GM12878 (cell line): ENCODE measurements around the gene TACC3. TPM values are rescaled to one million over a fixed set of nuclear protein-coding genes. Genes with fewer than 3 reads are reported as not detected.

ENCODE experiments used
- BCL11A ChIP-seq: IDR thresholded peaks from 2 replicates; pipeline ENCODE4 v1.6.1; 2011; ENCODE audit warnings: low read depth, low read length
- BCLAF1 ChIP-seq: fragments of 450-650 bp; IDR thresholded peaks from 2 replicates; pipeline ENCODE4 v1.6.1; 2017; ENCODE audit warnings: antibody characterized with exemption, mild to moderate bottlenecking, moderate library complexity
- BHLHE40 ChIP-seq, 2 experiments: fragments of 450-650 bp in 1 of 2; IDR thresholded peaks; 2 replicates each; pipeline ENCODE4 v1.6.1; 2011 to 2017; ENCODE audit warnings: low read depth in 2 of 2, borderline replicate concordance in 1 of 2, improper control_type of control experiment in 1 of 2, low read length in 1 of 2, mild to moderate bottlenecking in 1 of 2
- EP300 ChIP-seq, 2 experiments: fragments of 150-350 bp in 1 of 2; IDR thresholded peaks; 2 replicates each; pipeline ENCODE4 v1.6.1; 2011 to 2012; ENCODE audit warnings: low read depth in 2 of 2, low read length in 2 of 2, borderline replicate concordance in 1 of 2, improper control_type of control experiment in 1 of 2, inconsistent platforms in 1 of 2; ENCODE audit not compliant: control insufficient read depth in 1 of 2
- FOXK2 ChIP-seq: fragments of 450-650 bp; IDR thresholded peaks from 2 replicates; pipeline ENCODE4 v1.6.1; 2017; ENCODE audit warnings: mild to moderate bottlenecking, moderate library complexity
- HDGF ChIP-seq: fragments of 450-650 bp; IDR thresholded peaks from 2 replicates; pipeline ENCODE4 v1.6.1; 2016; ENCODE audit warnings: antibody characterized with exemption
- IKZF2 ChIP-seq, 2 experiments: fragments of 450-650 bp; IDR thresholded peaks; 2 replicates each; pipeline ENCODE4 v1.6.1; 2017; ENCODE audit warnings: mild to moderate bottlenecking in 2 of 2, moderate library complexity in 2 of 2
- NFIC ChIP-seq: IDR thresholded peaks from 2 replicates; pipeline ENCODE4 v1.6.1; 2012; ENCODE audit warnings: low read depth, mild to moderate bottlenecking, inconsistent platforms, low read length, moderate library complexity
- RELA ChIP-seq: fragments of 450-650 bp; IDR thresholded peaks from 2 replicates; pipeline ENCODE4 v1.8.0; 2014; ENCODE audit warnings: borderline replicate concordance; ENCODE audit not compliant: partially characterized antibody
- REST ChIP-seq: IDR thresholded peaks from 2 replicates; pipeline ENCODE4 v1.6.1; 2012; ENCODE audit warnings: mild to moderate bottlenecking, low read depth, low read length
- TCF12 ChIP-seq: IDR thresholded peaks from 2 replicates; pipeline ENCODE4 v1.6.1; 2011; ENCODE audit warnings: low read depth, mild to moderate bottlenecking, low read length
- ZNF217 ChIP-seq: fragments of 450-650 bp; IDR thresholded peaks from 2 replicates; pipeline ENCODE4 v1.6.1; 2017; ENCODE audit warnings: antibody characterized with exemption, mild to moderate bottlenecking
- ZNF592 ChIP-seq: fragments of 450-650 bp; IDR thresholded peaks from 2 replicates; pipeline ENCODE4 v1.6.1; 2017; ENCODE audit warnings: mild to moderate bottlenecking, moderate library complexity
- ZNF687 ChIP-seq: fragments of 450-650 bp; IDR thresholded peaks from 2 replicates; pipeline ENCODE4 v1.6.1; 2017; ENCODE audit warnings: mild to moderate bottlenecking, moderate library complexity
- polyA plus RNA-seq, 11 experiments: library from polyadenylated mRNA; depleted of rRNA in 4 of 11; unstranded in 6 of 11; stranded (reverse) in 5 of 11; fragments of >200 nt; fragmentation: Nextera tagmentation in 4 of 11; fragmentation: Illumina TruSeq in 1 of 11; extraction: Ambion mirVana in 4 of 11; extraction: Trizol in 1 of 11; gene quantifications; 1 replicate in 1 of 11; 2 replicates in 10 of 11; pipeline versions ENCODE4 v1.2.1 to v1.2.3, GENCODE V29; 2011 to 2016; ENCODE audit warnings: inconsistent platforms in 2 of 11, missing spikeins in 2 of 11, low read depth in 1 of 11
- total RNA-seq, 4 experiments: library from RNA; depleted of rRNA in 3 of 4; stranded (reverse); fragments of >200 nt in 3 of 4; fragmentation: Illumina TruSeq in 1 of 4; extraction: Trizol in 1 of 4; gene quantifications; 2 replicates each; pipeline versions ENCODE4 v1.2.1 to v1.2.3, GENCODE V29; 2013 to 2021

Gene TACC3
- total and polyA plus RNA-seq, 10 of the 15 experiments (the other 5 are each of a cell fraction or from before 2014, with no cell fraction given) = 2.8 to 121 (median 73.3) TPM

GRCh38 chr4:1683736-1684505, 37.4 kb upstream of the TACC3 start, which contains the start of gene FAM53A (continued):
- TF ChIP-seq BCLAF1 = no peak
- TF ChIP-seq BHLHE40 (IDR thresholded peaks at IDR 0.05; ENCODE audit: borderline replicate concordance in 1 of 2, low read depth in 2 of 2, low read length in 1 of 2) = peak in 1 of 2 experiments; percentile 73; a peak in 2 of 4 replicates
- TF ChIP-seq TCF12 = no peak
- peak; percentile 81 for TF ChIP-seq ZNF687
- TF ChIP-seq FOXK2 = no peak
- TF ChIP-seq BCL11A = no peak
- no peak for TF ChIP-seq REST
- TF ChIP-seq IKZF2 (IDR thresholded peaks at IDR 0.05) = no peak
- no peak for TF ChIP-seq NFIC
- no peak for TF ChIP-seq HDGF
- TF ChIP-seq RELA = no peak
- peak; percentile 74; the same call in 1 of the 2 replicates for TF ChIP-seq ZNF217
- TF ChIP-seq ZNF592 = 0 out of 2 replicates have a peak, but pooled peaks have one; percentile 38
- TF ChIP-seq EP300 (IDR thresholded peaks at IDR 0.05; ENCODE audit: borderline replicate concordance in 1 of 2, control insufficient read depth in 1 of 2, low read depth in 2 of 2, low read length in 2 of 2) = no peak
